H9 (cell line): ENCODE results near the gene LSM2. TPM values are rescaled to one million over a fixed set of nuclear protein-coding genes. Genes with fewer than 3 reads are reported as not detected.

ENCODE experiments used
- DNase-seq: peaks from one replicate; pipeline ENCODE4 v3.0.0-alpha.2; 2017
- H2AFZ ChIP-seq: one replicate; pipeline ENCODE4 v1.6.1; 2013; ENCODE audit warnings: mild to moderate bottlenecking, low read length, control low read depth, moderate library complexity
- H2AK5ac ChIP-seq: 2 replicates; pipeline ENCODE4 v1.6.1; 2013; ENCODE audit warnings: low read length, control low read depth, mixed read lengths; ENCODE audit not compliant: insufficient read length
- H2BK120ac ChIP-seq: one replicate; pipeline ENCODE4 v1.6.1; 2013; ENCODE audit warnings: low read depth, mild to moderate bottlenecking, low read length, control low read depth, inconsistent platforms; ENCODE audit not compliant: poor library complexity, severe bottlenecking
- H2BK12ac ChIP-seq: 2 replicates; pipeline ENCODE4 v1.6.1; 2013; ENCODE audit warnings: low read length, control low read depth, mixed read lengths, low read depth; ENCODE audit not compliant: insufficient read length
- H2BK15ac ChIP-seq: 2 replicates; pipeline ENCODE4 v1.6.1; 2013; ENCODE audit warnings: low read depth, low read length, control low read depth
- H2BK20ac ChIP-seq: one replicate; pipeline ENCODE4 v1.6.1; 2013; ENCODE audit warnings: low read depth, mild to moderate bottlenecking, low read length, control low read depth, inconsistent platforms; ENCODE audit not compliant: poor library complexity, severe bottlenecking
- H2BK5ac ChIP-seq: 2 replicates; pipeline ENCODE4 v1.6.1; 2013; ENCODE audit warnings: low read length, control low read depth, mixed read lengths; ENCODE audit not compliant: insufficient read length
- H3K14ac ChIP-seq: 2 replicates; pipeline ENCODE4 v1.6.1; 2013; ENCODE audit warnings: low read length, control low read depth; ENCODE audit not compliant: insufficient read depth
- H3K18ac ChIP-seq: 2 replicates; pipeline ENCODE4 v1.6.1; 2013; ENCODE audit warnings: low read depth, mild to moderate bottlenecking, mixed read lengths, low read length, control low read depth; ENCODE audit not compliant: insufficient read length
- H3K23ac ChIP-seq: 2 replicates; pipeline ENCODE4 v1.6.1; 2013; ENCODE audit warnings: low read length, control low read depth, mixed read lengths, low read depth; ENCODE audit not compliant: insufficient read length
- H3K23me2 ChIP-seq: 2 replicates; pipeline ENCODE4 v1.6.1; 2013; ENCODE audit warnings: low read depth, mild to moderate bottlenecking, mixed read lengths, low read length, control low read depth; ENCODE audit not compliant: insufficient read length, poor library complexity, severe bottlenecking
- H3K27ac ChIP-seq: 2 replicates; pipeline ENCODE4 v1.5.1; 2013; ENCODE audit warnings: low read length, control low read depth, mixed read lengths, low read depth; ENCODE audit not compliant: insufficient read length
- H3K27me3 ChIP-seq: 2 replicates; pipeline ENCODE4 v1.6.1; 2013; ENCODE audit warnings: low read length, control low read depth, inconsistent platforms; ENCODE audit not compliant: insufficient read depth
- H3K4ac ChIP-seq: 2 replicates; pipeline ENCODE4 v1.6.1; 2013; ENCODE audit warnings: low read depth, mild to moderate bottlenecking, control low read depth, inconsistent platforms, low read length, moderate library complexity
- H3K4me1 ChIP-seq: 2 replicates; pipeline ENCODE4 v1.6.1; 2013; ENCODE audit warnings: low read length, control low read depth, inconsistent platforms; ENCODE audit not compliant: insufficient read depth
- H3K4me2 ChIP-seq: 2 replicates; pipeline ENCODE4 v1.6.1; 2013; ENCODE audit warnings: low read length, control low read depth, mixed read lengths; ENCODE audit not compliant: insufficient read length, insufficient read depth
- H3K56ac ChIP-seq: 2 replicates; pipeline ENCODE4 v1.6.1; 2013; ENCODE audit warnings: low read depth, mild to moderate bottlenecking, mixed read lengths, low read length, control low read depth; ENCODE audit not compliant: insufficient read length
- H3K79me1 ChIP-seq: 2 replicates; pipeline ENCODE4 v1.6.1; 2013; ENCODE audit warnings: low read depth, mild to moderate bottlenecking, moderate library complexity, low read length, control low read depth, inconsistent platforms; ENCODE audit not compliant: insufficient read depth, poor library complexity, severe bottlenecking
- H3K79me2 ChIP-seq: 2 replicates; pipeline ENCODE4 v1.6.1; 2013; ENCODE audit warnings: low read length, control low read depth, inconsistent platforms; ENCODE audit not compliant: insufficient read depth
- H3K9ac ChIP-seq: 2 replicates; pipeline ENCODE4 v1.6.1; 2013; ENCODE audit warnings: low read length, control low read depth, mixed read lengths; ENCODE audit not compliant: insufficient read length; ENCODE audit errors: extremely low read depth
- H3K9me3 ChIP-seq: one replicate; pipeline ENCODE4 v1.6.1; 2013; ENCODE audit warnings: low read depth, low read length, inconsistent platforms; ENCODE audit not compliant: control insufficient read depth
- H3T11ph ChIP-seq: one replicate; pipeline ENCODE4 v1.6.1; 2013; ENCODE audit warnings: mild to moderate bottlenecking, low read length, control low read depth, inconsistent platforms
- H4K20me1 ChIP-seq: one replicate; pipeline ENCODE4 v1.6.1; 2013; ENCODE audit not compliant: control insufficient read depth, insufficient read length, insufficient read depth
- H4K5ac ChIP-seq: 2 replicates; pipeline ENCODE4 v1.6.1; 2013; ENCODE audit warnings: low read depth, mild to moderate bottlenecking, mixed read lengths, low read length, control low read depth; ENCODE audit not compliant: insufficient read length
- H4K8ac ChIP-seq: replicated peaks from 2 replicates; pipeline ENCODE4 v1.6.1; 2013; ENCODE audit warnings: low read length, control low read depth, mixed read lengths, low read depth; ENCODE audit not compliant: insufficient read length
- H4K91ac ChIP-seq: 2 replicates; pipeline ENCODE4 v1.6.1; 2013; ENCODE audit warnings: low read depth, mild to moderate bottlenecking, moderate library complexity, mixed read lengths, low read length, control low read depth; ENCODE audit not compliant: insufficient read length
- H3K27ac Mint-ChIP-seq, 3 experiments: 2 replicates in 2 of 3; 3 replicates in 1 of 3; pipeline ENCODE4 v1.8.0; 2020 to 2021; ENCODE audit warnings: mixed read lengths in 3 of 3, mild to moderate bottlenecking in 1 of 3, moderate library complexity in 1 of 3
- H3K27me3 Mint-ChIP-seq: 2 replicates; pipeline ENCODE4 v1.8.0; 2021; ENCODE audit warnings: low read depth, mild to moderate bottlenecking, moderate library complexity, mixed read lengths
- H3K36me3 Mint-ChIP-seq, 3 experiments: 2 replicates in 2 of 3; 3 replicates in 1 of 3; pipeline ENCODE4 v1.8.0; 2020 to 2021; ENCODE audit warnings: low read depth in 3 of 3, mixed read lengths in 3 of 3; ENCODE audit not compliant: insufficient read depth in 1 of 3
- H3K4me1 Mint-ChIP-seq, 2 experiments: 2 replicates each; pipeline ENCODE4 v1.8.0; 2020; ENCODE audit warnings: mixed read lengths in 2 of 2
- H3K4me3 Mint-ChIP-seq, 2 experiments: 2 replicates in 1 of 2; 3 replicates in 1 of 2; pipeline ENCODE4 v1.8.0; 2020 to 2021; ENCODE audit warnings: mild to moderate bottlenecking in 2 of 2, mixed read lengths in 2 of 2, moderate library complexity in 1 of 2
- H3K9me3 Mint-ChIP-seq, 2 experiments: 2 replicates in 1 of 2; 3 replicates in 1 of 2; pipeline ENCODE4 v1.8.0; 2020; ENCODE audit warnings: mild to moderate bottlenecking in 2 of 2, mixed read lengths in 2 of 2, moderate library complexity in 1 of 2
- WGBS: extraction: QIAGEN DNeasy Blood & Tissue Kit; methylation state at CpG from one replicate; pipeline ENCODE4 v1.1.7; 2013; ENCODE audit warnings: missing lambda C conversion rate, low lambda C conversion rate, mixed read lengths; ENCODE audit not compliant: insufficient read length; ENCODE audit errors: extremely low coverage; 5-methylcytosine and 5-hydroxymethylcytosine counted together
- total RNA-seq: library from RNA; stranded (reverse); gene quantifications from 2 replicates; pipeline ENCODE4 v1.2.1, GENCODE V29; 2021
- TF ChIP-seq, protein P1 (sequence below): fragments of 200-600 bp; sonication (generic); conservative IDR thresholded peaks from 3 replicates; pipeline ENCODE4 v1.8.0; 2021; ENCODE audit warnings: antibody characterized with exemption, mild to moderate bottlenecking

The LSM2 gene
- total RNA-seq, 1 experiment from 2014 or later = 123 TPM

GRCh38 chr6:31791324-31792089, 15.3 kb downstream of the LSM2 start:
- no peak overlapping the region for H3K56ac ChIP-seq
- H3K79me1 ChIP-seq = no peaks in the 10 kb centered on the region
- H4K91ac ChIP-seq = no peak overlapping the region
- H3T11ph ChIP-seq = no peak overlapping the region
- H4K8ac ChIP-seq = no peak overlapping the region
- no peaks in the 10 kb centered on the region for H3K27me3 ChIP-seq
- no peak overlapping the region for H2BK20ac ChIP-seq
- DNase-seq = peak; percentile 76
- H2AK5ac ChIP-seq = no peak overlapping the region
- no peak overlapping the region for H4K5ac ChIP-seq
- no peak overlapping the region for H2AFZ ChIP-seq
- no peak overlapping the region for H2BK12ac ChIP-seq
- no peak overlapping the region for H3K9ac ChIP-seq
- H3K4ac ChIP-seq = no peak overlapping the region
- peaks cover 3% of the 10 kb centered on the region for H4K20me1 ChIP-seq
- no peaks in the 10 kb centered on the region for H3K9me3 ChIP-seq
- H3K79me2 ChIP-seq = peaks cover 2% of the 10 kb centered on the region; the same call in 1 of the 2 replicates
- H3K4me1 ChIP-seq = no peaks in the 10 kb centered on the region
- no peak overlapping the region for H3K14ac ChIP-seq
- H2BK120ac ChIP-seq = no peak overlapping the region
- no CpG with 5 or more reads among the region's 12 CpGs for WGBS
- no peak overlapping the region for H2BK15ac ChIP-seq
- TF ChIP-seq, protein P1, sequence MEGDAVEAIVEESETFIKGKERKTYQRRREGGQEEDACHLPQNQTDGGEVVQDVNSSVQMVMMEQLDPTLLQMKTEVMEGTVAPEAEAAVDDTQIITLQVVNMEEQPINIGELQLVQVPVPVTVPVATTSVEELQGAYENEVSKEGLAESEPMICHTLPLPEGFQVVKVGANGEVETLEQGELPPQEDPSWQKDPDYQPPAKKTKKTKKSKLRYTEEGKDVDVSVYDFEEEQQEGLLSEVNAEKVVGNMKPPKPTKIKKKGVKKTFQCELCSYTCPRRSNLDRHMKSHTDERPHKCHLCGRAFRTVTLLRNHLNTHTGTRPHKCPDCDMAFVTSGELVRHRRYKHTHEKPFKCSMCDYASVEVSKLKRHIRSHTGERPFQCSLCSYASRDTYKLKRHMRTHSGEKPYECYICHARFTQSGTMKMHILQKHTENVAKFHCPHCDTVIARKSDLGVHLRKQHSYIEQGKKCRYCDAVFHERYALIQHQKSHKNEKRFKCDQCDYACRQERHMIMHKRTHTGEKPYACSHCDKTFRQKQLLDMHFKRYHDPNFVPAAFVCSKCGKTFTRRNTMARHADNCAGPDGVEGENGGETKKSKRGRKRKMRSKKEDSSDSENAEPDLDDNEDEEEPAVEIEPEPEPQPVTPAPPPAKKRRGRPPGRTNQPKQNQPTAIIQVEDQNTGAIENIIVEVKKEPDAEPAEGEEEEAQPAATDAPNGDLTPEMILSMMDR = peak; percentile 77
- no peak overlapping the region for H3K27ac ChIP-seq
- Mint-ChIP-seq H3K4me1 (peaks cover 10% of the 10 kb centered on the region in 2 experiments), H3K27ac (peak overlapping the region in 2 of 3 experiments; percentile 34 to 66; a peak in 3 of 7 replicates), H3K36me3 (peaks cover 21 to 52% (median 45%) of the 10 kb centered on the region in 3 experiments), H3K4me3 (peak overlapping the region in 1 of 2 experiments; percentile 50; a peak in 2 of 5 replicates), H3K27me3 (no peaks in the 10 kb centered on the region), H3K9me3 (no peaks in the 10 kb centered on the region)
- no peak overlapping the region for H3K23ac ChIP-seq
- no peak overlapping the region for H3K18ac ChIP-seq
- no peak overlapping the region for H2BK5ac ChIP-seq
- H3K4me2 ChIP-seq = no peak overlapping the region
- peaks cover 3% of the 10 kb centered on the region for H3K23me2 ChIP-seq
